Activated CD4-positive, alpha-beta memory T cell treated with anti-CD3 and anti-CD28 coated beads for 36 hours (primary cell): ENCODE data around the gene GPC3. TPM values are rescaled to one million over a fixed set of nuclear protein-coding genes. Genes with fewer than 3 reads are reported as not detected.

Experiments used
- CTCF ChIA-PET: fragments of 350-600 bp; sonication (Branson Sonifier 250); formaldehyde crosslinking; loops from one replicate; lab custom pipeline; 2021; ENCODE audit warnings: antibody characterized with exemption, inconsistent platforms; lab: Charles Lee
- POLR2A ChIA-PET: fragments of 350-600 bp; sonication (Branson Sonifier 250); formaldehyde crosslinking; loops from one replicate; lab custom pipeline; 2021; ENCODE audit warnings: antibody characterized with exemption; lab: Charles Lee
- DNase-seq: peaks from one replicate; pipeline ENCODE4 v3.0.0-alpha.2; 2020
- H3K27ac Mint-ChIP-seq: one replicate; pipeline ENCODE4 v1.8.0; 2021; ENCODE audit warnings: mixed read lengths
- H3K27me3 Mint-ChIP-seq: one replicate; pipeline ENCODE4 v1.8.0; 2021; ENCODE audit warnings: mixed read lengths
- H3K36me3 Mint-ChIP-seq: one replicate; pipeline ENCODE4 v1.8.0; 2021; ENCODE audit warnings: mixed read lengths
- H3K4me1 Mint-ChIP-seq: one replicate; pipeline ENCODE4 v1.8.0; 2021; ENCODE audit warnings: low read depth, mixed read lengths
- H3K4me3 Mint-ChIP-seq: one replicate; pipeline ENCODE4 v1.8.0; 2021; ENCODE audit warnings: mild to moderate bottlenecking, mixed read lengths
- H3K9me3 Mint-ChIP-seq: one replicate; pipeline ENCODE4 v1.8.0; 2021; ENCODE audit warnings: mixed read lengths
- intact Hi-C: fragments of 100-400 bp; cut with micrococcal nuclease; formaldehyde crosslinking; loops from one replicate; pipeline ENCODE4 v1.15.1; 2023
- total RNA-seq, 2 experiments: library from RNA; stranded (reverse); gene quantifications; one replicate each; pipeline ENCODE4 v1.2.3, GENCODE V29; 2021

The GPC3 gene
- total RNA-seq, 2 experiments from 2014 or later, result 0.14 to 0.39 TPM

GRCh38 chrX:133511041-133511440, 474.4 kb downstream of the GPC3 start:
- CTCF ChIA-PET, result no interaction called here
- H3K4me3 Mint-ChIP-seq, result no peak overlapping the region
- intact Hi-C loops, result no loop called here
- no peaks in the 10 kb centered on the region for H3K27me3 Mint-ChIP-seq
- no peaks in the 10 kb centered on the region for H3K36me3 Mint-ChIP-seq
- POLR2A ChIA-PET, result no interaction called here
- no peaks in the 10 kb centered on the region for H3K4me1 Mint-ChIP-seq
- H3K27ac Mint-ChIP-seq, result no peak overlapping the region
- no peaks in the 10 kb centered on the region for H3K9me3 Mint-ChIP-seq
- no peak for DNase-seq

- H3K27ac Mint-ChIP-seq, result no peak overlapping the region
- no peaks in the 10 kb centered on the region for H3K4me1 Mint-ChIP-seq
- POLR2A ChIA-PET, result no interaction called here
- H3K27me3 Mint-ChIP-seq, result peaks cover 2% of the 10 kb centered on the region
- no peaks in the 10 kb centered on the region for H3K9me3 Mint-ChIP-seq
- H3K4me3 Mint-ChIP-seq, result no peak overlapping the region
- H3K36me3 Mint-ChIP-seq, result no peaks in the 10 kb centered on the region
- CTCF ChIA-PET, result no interaction called here
- intact Hi-C loops, result no loop called here
- no peak for DNase-seq
Observed at GRCh38 chrX:133497356-133497755, 488.0 kb downstream of the GPC3 start.

- no peaks in the 10 kb centered on the region for H3K36me3 Mint-ChIP-seq
- H3K4me3 Mint-ChIP-seq, result no peak overlapping the region
- H3K27me3 Mint-ChIP-seq, result peaks cover 2% of the 10 kb centered on the region
- ChIA-PET CTCF (no interaction called here), POLR2A (no interaction called here)
- no peaks in the 10 kb centered on the region for H3K9me3 Mint-ChIP-seq
- H3K27ac Mint-ChIP-seq, result no peak overlapping the region
- intact Hi-C loops, result no loop called here
- no peak for DNase-seq
- H3K4me1 Mint-ChIP-seq, result no peaks in the 10 kb centered on the region
Observed at GRCh38 chrX:133495464-133496391, 489.7 kb downstream of the GPC3 start.

- no peaks in the 10 kb centered on the region for H3K36me3 Mint-ChIP-seq
- ChIA-PET POLR2A (no interaction called here), CTCF (no interaction called here)
- H3K4me3 Mint-ChIP-seq, result no peak overlapping the region
- H3K27ac Mint-ChIP-seq, result no peak overlapping the region
- H3K27me3 Mint-ChIP-seq, result peaks cover 2% of the 10 kb centered on the region
- H3K4me1 Mint-ChIP-seq, result no peaks in the 10 kb centered on the region
- no peak for DNase-seq
- intact Hi-C loops, result no loop called here
- H3K9me3 Mint-ChIP-seq, result no peaks in the 10 kb centered on the region
Observed at GRCh38 chrX:133493366-133493765, 492.0 kb downstream of the GPC3 start.

- Mint-ChIP-seq H3K36me3 (no peaks in the 10 kb centered on the region), H3K4me1 (no peaks in the 10 kb centered on the region), H3K27me3 (no peaks in the 10 kb centered on the region), H3K4me3 (no peak overlapping the region), H3K9me3 (no peaks in the 10 kb centered on the region), H3K27ac (no peak overlapping the region)
- DNase-seq, result no peak
- ChIA-PET POLR2A (no interaction called here), CTCF (no interaction called here)
- intact Hi-C loops, result no loop called here
Observed at GRCh38 chrX:133490955-133491354, 494.4 kb downstream of the GPC3 start.
